HL-60 (cell line): ENCODE data around the gene MYO16.

Experiments
- DNase-seq, 2 experiments: peaks; one replicate each; pipeline ENCODE4 v3.0.0-alpha.2; 2010 to 2020; ENCODE audit warnings: low read depth in 1 of 2, low spot score in 1 of 2
- H3K27ac ChIP-seq: fragments of 250-450 bp; sonication (Bioruptor Pico); replicated peaks from 2 replicates; pipeline ENCODE4 v1.5.1; 2020; ENCODE audit warnings: mild to moderate bottlenecking, moderate library complexity
- H3K27me3 ChIP-seq: fragments of 250-450 bp; sonication (Bioruptor Pico); 2 replicates; pipeline ENCODE4 v1.5.1; 2021; ENCODE audit warnings: mild to moderate bottlenecking, moderate library complexity; ENCODE audit not compliant: insufficient read depth, poor library complexity, severe bottlenecking
- H3K4me3 ChIP-seq: replicated peaks from 2 replicates; pipeline ENCODE4 v1.5.1; 2011; ENCODE audit warnings: mild to moderate bottlenecking, control low read depth, low read length; ENCODE audit not compliant: insufficient read depth
- GABPA ChIP-seq: IDR thresholded peaks from 2 replicates; pipeline ENCODE4 v1.6.1; 2012; ENCODE audit warnings: low read depth
- POLR2AphosphoS5 ChIP-seq: IDR thresholded peaks from 2 replicates; pipeline ENCODE4 v1.6.1; 2012; ENCODE audit warnings: low read depth
- SPI1 ChIP-seq: IDR thresholded peaks from 2 replicates; pipeline ENCODE4 v1.6.1; 2012; ENCODE audit warnings: low read depth, mild to moderate bottlenecking, borderline replicate concordance
- TF ChIP-seq, protein P1 (sequence below): IDR thresholded peaks from 2 replicates; pipeline ENCODE4 v1.6.1; 2012; ENCODE audit warnings: low read depth; ENCODE audit not compliant: insufficient replicate concordance
- TF ChIP-seq, protein P2 (sequence below): IDR thresholded peaks from one replicate; pipeline ENCODE4 v1.5.1; 2011; ENCODE audit warnings: low read length, control low read depth, inconsistent platforms; ENCODE audit not compliant: insufficient read depth

Gene MYO16

DNA sequence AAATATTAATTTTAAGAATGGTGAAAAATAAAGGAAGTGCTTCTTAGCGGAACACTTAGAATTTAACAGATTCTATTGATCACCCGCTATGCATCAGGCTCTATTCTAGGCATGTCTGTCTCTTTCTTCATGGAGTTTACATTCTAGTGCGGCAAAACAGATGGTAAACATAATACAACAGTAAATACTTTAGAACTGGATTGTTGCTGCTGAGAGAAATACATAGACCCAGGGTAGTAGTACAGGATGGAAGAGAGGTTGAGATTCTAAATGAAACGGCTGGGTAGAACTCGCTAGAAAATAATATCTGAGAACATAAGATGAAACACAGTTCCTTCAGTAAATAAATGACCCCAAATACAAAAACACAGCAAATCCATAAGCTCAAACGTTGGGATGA lies 498.7 kb downstream of the MYO16 start:
- TF ChIP-seq SPI1, result no peak
- no peak for TF ChIP-seq POLR2AphosphoS5
- TF ChIP-seq, protein P1, sequence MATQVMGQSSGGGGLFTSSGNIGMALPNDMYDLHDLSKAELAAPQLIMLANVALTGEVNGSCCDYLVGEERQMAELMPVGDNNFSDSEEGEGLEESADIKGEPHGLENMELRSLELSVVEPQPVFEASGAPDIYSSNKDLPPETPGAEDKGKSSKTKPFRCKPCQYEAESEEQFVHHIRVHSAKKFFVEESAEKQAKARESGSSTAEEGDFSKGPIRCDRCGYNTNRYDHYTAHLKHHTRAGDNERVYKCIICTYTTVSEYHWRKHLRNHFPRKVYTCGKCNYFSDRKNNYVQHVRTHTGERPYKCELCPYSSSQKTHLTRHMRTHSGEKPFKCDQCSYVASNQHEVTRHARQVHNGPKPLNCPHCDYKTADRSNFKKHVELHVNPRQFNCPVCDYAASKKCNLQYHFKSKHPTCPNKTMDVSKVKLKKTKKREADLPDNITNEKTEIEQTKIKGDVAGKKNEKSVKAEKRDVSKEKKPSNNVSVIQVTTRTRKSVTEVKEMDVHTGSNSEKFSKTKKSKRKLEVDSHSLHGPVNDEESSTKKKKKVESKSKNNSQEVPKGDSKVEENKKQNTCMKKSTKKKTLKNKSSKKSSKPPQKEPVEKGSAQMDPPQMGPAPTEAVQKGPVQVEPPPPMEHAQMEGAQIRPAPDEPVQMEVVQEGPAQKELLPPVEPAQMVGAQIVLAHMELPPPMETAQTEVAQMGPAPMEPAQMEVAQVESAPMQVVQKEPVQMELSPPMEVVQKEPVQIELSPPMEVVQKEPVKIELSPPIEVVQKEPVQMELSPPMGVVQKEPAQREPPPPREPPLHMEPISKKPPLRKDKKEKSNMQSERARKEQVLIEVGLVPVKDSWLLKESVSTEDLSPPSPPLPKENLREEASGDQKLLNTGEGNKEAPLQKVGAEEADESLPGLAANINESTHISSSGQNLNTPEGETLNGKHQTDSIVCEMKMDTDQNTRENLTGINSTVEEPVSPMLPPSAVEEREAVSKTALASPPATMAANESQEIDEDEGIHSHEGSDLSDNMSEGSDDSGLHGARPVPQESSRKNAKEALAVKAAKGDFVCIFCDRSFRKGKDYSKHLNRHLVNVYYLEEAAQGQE, result no peak
- TF ChIP-seq, protein P2, sequence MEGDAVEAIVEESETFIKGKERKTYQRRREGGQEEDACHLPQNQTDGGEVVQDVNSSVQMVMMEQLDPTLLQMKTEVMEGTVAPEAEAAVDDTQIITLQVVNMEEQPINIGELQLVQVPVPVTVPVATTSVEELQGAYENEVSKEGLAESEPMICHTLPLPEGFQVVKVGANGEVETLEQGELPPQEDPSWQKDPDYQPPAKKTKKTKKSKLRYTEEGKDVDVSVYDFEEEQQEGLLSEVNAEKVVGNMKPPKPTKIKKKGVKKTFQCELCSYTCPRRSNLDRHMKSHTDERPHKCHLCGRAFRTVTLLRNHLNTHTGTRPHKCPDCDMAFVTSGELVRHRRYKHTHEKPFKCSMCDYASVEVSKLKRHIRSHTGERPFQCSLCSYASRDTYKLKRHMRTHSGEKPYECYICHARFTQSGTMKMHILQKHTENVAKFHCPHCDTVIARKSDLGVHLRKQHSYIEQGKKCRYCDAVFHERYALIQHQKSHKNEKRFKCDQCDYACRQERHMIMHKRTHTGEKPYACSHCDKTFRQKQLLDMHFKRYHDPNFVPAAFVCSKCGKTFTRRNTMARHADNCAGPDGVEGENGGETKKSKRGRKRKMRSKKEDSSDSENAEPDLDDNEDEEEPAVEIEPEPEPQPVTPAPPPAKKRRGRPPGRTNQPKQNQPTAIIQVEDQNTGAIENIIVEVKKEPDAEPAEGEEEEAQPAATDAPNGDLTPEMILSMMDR, result no peak
- TF ChIP-seq GABPA, result no peak
- no peak for DNase-seq
- Histone ChIP-seq H3K27ac (no peak overlapping the region), H3K4me3 (no peak overlapping the region), H3K27me3 (no peaks in the 10 kb centered on the region)

DNA sequence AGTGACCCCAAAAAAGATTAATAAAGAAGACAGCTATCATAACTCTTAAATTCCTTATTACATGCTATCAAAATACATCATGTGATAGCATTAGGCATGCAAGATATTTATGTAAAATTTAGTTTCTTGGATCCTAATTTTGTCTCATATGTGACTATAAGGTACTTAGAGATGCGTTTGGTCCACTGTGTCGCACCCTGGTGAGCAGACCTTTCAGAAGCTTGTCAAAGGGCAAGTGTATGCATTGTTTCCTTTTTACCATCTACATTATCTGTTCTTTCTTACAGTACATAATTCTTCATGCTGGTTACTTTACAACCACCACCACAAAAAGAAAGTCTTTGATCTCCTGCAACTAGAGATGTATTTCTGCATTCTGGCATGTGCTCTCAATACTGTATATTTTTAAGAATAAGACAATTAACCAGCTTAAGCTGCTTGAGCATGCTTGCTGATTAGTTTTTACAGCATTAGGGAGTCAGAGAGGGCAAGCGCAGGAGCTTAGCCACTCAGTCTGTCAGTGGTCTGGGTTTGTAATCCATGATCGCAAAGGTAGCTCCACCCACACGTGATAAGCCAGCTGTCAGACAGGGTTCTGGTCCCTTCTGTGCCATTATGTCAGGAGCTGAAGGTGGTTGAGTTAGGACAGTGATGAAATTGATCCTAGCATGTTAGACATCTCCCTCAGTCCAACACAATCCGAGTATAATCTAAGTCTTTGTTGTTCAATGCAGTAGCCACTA lies 500.9 kb downstream of the MYO16 start:
- H3K4me3 ChIP-seq, result no peak overlapping the region
- H3K27ac ChIP-seq, result peak overlapping the region; percentile 85
- no peak for DNase-seq
- TF ChIP-seq, protein P2, result no peak
- TF ChIP-seq GABPA, result no peak
- no peak for TF ChIP-seq POLR2AphosphoS5
- H3K27me3 ChIP-seq, result no peaks in the 10 kb centered on the region

DNA sequence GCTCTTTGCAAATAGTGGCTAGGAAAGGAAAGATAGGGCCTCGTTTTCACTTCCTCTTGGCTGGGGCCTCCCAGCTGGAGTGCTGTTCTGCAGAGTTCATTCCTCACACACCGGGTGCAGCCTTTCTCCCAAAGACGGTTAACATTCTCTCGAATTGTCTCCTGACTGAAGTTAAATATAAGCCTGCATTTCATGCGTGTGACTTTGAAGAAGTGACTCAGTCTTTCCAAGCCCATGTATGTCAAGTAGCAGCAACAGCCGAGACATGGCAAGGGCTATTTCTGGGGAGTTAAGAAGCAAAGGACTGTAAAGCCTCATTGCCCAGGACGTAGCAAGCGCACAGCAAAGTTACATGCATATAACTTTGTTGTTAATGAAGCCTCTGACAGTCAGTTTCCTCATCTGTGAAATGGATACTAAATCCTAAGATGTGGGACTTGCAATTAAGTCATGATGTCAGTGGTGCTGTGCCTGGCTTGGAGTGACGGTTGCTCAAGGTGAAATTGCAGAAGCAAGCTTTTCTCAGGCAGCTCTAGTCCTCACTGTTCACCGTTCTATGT lies 502.4 kb downstream of the MYO16 start:
- no peaks in the 10 kb centered on the region for H3K27me3 ChIP-seq
- H3K4me3 ChIP-seq, result no peak overlapping the region
- DNase-seq, result peak; percentile 91 to 92
- peak overlapping the region; percentile 85 for H3K27ac ChIP-seq
- TF ChIP-seq POLR2AphosphoS5, result peak; percentile 55; the same call in 1 of the 2 replicates
- peak; percentile 94 for TF ChIP-seq SPI1
- peak; percentile 13; the same call in 1 of the 2 replicates for TF ChIP-seq GABPA
- TF ChIP-seq, protein P2, result no peak
- TF ChIP-seq, protein P1, result no peak
